Measurements from ENCODE around the gene TUT4.
"Not testable (repeated sequence)": the region's sequence is repeated elsewhere in the genome, so short reads cannot be mapped to it uniquely, and the experiment has no call there.

Gene TUT4, protein sequence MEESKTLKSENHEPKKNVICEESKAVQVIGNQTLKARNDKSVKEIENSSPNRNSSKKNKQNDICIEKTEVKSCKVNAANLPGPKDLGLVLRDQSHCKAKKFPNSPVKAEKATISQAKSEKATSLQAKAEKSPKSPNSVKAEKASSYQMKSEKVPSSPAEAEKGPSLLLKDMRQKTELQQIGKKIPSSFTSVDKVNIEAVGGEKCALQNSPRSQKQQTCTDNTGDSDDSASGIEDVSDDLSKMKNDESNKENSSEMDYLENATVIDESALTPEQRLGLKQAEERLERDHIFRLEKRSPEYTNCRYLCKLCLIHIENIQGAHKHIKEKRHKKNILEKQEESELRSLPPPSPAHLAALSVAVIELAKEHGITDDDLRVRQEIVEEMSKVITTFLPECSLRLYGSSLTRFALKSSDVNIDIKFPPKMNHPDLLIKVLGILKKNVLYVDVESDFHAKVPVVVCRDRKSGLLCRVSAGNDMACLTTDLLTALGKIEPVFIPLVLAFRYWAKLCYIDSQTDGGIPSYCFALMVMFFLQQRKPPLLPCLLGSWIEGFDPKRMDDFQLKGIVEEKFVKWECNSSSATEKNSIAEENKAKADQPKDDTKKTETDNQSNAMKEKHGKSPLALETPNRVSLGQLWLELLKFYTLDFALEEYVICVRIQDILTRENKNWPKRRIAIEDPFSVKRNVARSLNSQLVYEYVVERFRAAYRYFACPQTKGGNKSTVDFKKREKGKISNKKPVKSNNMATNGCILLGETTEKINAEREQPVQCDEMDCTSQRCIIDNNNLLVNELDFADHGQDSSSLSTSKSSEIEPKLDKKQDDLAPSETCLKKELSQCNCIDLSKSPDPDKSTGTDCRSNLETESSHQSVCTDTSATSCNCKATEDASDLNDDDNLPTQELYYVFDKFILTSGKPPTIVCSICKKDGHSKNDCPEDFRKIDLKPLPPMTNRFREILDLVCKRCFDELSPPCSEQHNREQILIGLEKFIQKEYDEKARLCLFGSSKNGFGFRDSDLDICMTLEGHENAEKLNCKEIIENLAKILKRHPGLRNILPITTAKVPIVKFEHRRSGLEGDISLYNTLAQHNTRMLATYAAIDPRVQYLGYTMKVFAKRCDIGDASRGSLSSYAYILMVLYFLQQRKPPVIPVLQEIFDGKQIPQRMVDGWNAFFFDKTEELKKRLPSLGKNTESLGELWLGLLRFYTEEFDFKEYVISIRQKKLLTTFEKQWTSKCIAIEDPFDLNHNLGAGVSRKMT (N-terminal part only)

DNA sequence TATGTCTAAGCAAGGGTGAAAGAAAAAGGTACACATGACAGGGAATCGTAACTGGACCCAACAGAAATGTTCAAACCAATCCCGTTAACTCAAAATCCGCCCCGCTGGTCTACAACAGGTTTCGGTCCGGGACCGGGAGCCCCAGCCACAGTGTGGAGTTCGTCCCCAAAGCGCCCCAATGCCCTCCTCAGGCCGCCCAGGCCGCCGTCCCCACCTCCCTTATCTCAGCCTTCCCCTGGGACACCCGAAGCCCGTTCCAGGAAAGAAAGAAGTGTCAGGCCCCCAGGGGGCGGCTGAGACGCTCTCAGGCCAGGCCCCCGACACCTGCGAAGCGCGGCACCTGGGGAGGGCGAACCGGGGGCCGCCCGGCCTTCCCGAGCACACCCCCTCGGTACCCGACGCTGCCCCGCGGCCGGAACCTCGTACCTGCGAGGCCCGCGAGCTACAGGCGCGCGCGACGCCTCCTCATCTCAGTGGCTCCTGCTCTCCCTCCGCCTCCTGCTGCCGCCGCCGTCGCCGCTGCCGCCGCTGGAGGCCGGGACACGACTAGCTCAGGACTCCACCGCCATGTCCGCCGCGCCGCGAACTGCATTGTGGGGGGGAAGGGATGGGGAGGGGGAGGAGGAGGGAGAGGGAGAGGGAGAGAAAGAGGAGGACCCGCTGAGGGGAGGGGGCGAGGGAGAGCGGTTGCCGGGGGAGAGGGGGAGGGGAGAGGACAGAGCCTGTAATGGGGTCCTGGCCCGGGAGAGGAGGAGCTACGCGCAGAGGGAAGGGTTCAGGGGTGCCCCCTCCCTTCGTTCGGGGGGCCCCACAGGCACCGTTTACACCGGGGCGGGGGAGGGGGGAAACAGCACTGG, at the start of gene TUT4:
Gene TUT4, minus strand, starts transcription at position 588 of the 857 bp plus-strand sequence. CDS start 26,812 bp downstream, outside the sequence.
- DNase-seq, result peak; percentile 86

DNA sequence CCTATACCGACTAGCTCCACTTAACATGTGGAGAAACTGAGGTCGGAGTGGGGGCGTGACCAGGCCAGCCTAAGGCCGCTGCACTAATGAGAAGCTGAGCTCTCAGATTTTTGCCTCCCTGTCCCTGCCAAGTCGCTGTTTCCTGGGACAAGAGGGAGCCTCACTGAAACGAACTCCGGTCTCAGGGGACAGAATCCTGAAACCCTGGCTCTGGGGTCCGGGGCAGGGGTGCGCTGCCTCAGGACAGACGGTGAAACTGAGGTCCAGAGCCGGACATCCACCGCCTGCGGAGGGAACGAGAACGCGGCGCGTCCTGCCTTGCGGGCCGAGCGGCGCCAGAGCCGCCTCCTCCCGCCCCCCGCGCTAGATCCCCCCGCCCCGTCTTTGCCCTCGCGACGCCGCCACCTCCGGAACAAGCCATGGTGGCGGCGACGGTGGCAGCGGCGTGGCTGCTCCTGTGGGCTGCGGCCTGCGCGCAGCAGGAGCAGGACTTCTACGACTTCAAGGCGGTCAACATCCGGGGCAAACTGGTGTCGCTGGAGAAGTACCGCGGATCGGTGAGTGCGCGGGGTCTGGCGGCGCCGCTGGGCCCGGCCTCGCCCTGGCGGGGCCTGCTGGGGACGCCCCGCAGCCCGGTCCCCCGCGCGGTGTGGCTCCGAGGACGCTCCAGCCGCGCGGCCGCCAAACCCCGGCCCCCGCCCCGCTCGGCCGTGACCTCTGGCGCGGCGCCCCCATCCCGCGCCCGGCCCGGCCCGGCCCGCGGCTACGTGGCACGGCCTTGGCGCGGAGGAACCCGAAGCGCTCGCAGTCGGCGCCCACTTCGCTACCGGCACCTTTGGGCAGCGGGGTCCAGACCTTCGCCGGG, 49.3 kb upstream of the TUT4 start, which contains the start of gene GPX7:
Gene GPX7, plus strand, starts transcription at position 381 of the 865 bp plus-strand sequence. Its CDS starts 39 bp downstream, at position 420.
- no peak for DNase-seq

GRCh38 chr1:52601519-52601918, 48.6 kb upstream of the TUT4 start:
- no peak for DNase-seq

GRCh38 chr1:52600533-52601179, 47.8 kb upstream of the TUT4 start:
- no peak for DNase-seq

GRCh38 chr1:52599236-52599635, 46.3 kb upstream of the TUT4 start:
- no peak for DNase-seq

GRCh38 chr1:52598729-52599128, 45.8 kb upstream of the TUT4 start:
- DNase-seq, result no peak

DNA sequence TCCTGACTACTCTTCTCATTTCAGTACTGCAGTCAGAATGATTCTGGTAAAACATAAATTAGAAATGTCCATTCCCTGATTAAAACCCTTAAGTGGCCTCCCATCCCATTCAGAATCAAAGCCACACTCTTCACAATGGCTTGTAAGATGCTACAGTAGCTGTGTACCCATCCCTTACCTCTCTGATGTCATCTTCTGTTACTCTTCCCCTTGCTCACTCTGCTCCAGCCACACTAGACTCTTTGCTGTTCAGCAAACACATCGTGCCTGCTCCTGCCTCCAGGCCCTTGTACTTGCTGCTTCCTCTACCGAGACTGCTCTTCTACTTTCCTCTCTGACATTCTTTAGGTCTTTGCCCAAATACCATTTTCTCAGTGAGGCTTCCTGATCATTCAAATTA, 45.0 kb upstream of the TUT4 start:
- DNase-seq, result no peak

- DNase-seq, result no peak
Measured at GRCh38 chr1:52595061-52595460, 42.2 kb upstream of the TUT4 start.

- no peak for DNase-seq
Measured at GRCh38 chr1:52593495-52593894, 40.6 kb upstream of the TUT4 start.

- DNase-seq, result no peak
Measured at GRCh38 chr1:52592637-52593323, 39.9 kb upstream of the TUT4 start.

DNA sequence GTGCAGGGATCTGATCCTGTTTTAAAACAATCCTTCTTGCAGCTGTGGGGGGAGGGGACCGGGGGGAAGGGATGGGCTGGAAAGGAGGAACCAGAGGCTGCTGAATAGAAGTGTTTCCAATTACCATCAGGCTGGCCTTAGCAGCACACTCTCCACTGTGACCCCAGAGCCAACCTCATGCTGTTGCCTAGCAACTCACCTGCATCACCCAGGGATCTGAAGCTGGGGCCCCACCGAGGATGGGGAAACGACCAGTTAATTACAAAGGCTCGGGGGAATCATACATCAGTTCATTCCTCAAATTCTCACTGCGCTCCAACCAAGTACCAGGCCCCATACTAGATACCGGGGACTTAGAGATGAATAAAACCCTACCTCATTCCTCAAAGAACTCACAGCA, 37.4 kb upstream of the TUT4 start:
- DNase-seq, result no peak

DNA sequence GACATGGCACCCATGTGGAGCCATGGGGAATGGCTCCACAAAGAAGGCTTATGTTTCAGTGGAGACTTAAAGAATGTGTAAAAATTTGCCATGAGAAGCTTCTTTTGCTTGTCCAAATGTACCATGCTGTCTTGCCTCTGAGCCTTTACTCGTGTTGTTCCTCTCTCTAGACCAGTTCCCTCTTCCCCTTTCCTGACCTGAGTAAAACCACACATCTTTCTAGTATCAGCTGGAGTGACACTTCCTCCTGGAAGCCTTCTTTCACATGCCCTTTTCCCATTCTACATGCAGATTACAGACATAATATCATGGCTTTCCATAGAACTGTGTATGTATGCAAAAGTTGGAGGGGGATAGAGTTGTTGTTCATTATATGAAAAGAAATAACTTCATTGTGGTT, 35.6 kb upstream of the TUT4 start:
- DNase-seq, result no peak

- no peak for DNase-seq
Measured at GRCh38 chr1:52588027-52588426, 35.1 kb upstream of the TUT4 start.

- DNase-seq, result no peak
Measured at GRCh38 chr1:52585474-52585873, 32.6 kb upstream of the TUT4 start.

GRCh38 chr1:52582116-52582696, 29.3 kb upstream of the TUT4 start:
- no peak for DNase-seq

DNA sequence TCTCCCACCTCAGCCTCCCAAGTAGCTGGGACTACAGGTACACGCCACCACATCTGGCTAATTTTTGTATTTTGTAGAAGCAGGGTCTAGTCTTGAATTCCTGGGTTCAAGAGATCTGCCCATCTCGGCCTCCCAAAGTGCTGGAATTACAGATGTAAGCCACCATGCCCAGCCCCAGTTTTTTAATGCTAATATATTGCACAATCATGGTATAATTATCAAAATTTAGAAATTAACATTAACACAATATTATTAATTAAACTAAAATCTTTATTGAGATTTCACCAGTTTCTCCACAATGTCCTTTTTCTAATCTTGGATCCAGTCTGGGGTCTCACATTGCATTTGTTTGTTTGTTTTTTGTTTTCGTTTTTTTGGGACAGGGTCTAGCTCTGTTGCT, 27.4 kb upstream of the TUT4 start:
- no peak for DNase-seq

- no peak for DNase-seq
Measured at GRCh38 chr1:52579415-52579814, 26.5 kb upstream of the TUT4 start.

GRCh38 chr1:52578066-52578465, 25.2 kb upstream of the TUT4 start:
- DNase-seq, result not testable (repeated sequence)

GRCh38 chr1:52576074-52576473, 23.2 kb upstream of the TUT4 start:
- DNase-seq, result no peak

Measured in DMS79 (cell line).